HEK293 (cell line): Measurements from ENCODE around the gene TMTC1.

ENCODE experiments used
- CTCF ChIP-seq: fragments of 450-650 bp; formaldehyde crosslinking; IDR thresholded peaks from 2 replicates; pipeline ENCODE4 v1.5.1; 2016; ENCODE audit warnings: missing biosample characterization, missing genetic modification characterization
- GLIS2 ChIP-seq: fragments of 450-650 bp; formaldehyde crosslinking; IDR thresholded peaks from 2 replicates; pipeline ENCODE4 v1.5.1; 2016; ENCODE audit warnings: missing biosample characterization, missing genetic modification characterization
- HIC1 ChIP-seq: fragments of 450-650 bp; formaldehyde crosslinking; IDR thresholded peaks from 2 replicates; pipeline ENCODE4 v1.5.1; 2016; ENCODE audit warnings: missing biosample characterization, missing genetic modification characterization
- KLF16 ChIP-seq: fragments of 450-650 bp; formaldehyde crosslinking; IDR thresholded peaks from 2 replicates; pipeline ENCODE4 v1.5.1; 2017; ENCODE audit warnings: missing biosample characterization, missing genetic modification characterization
- KLF9 ChIP-seq: fragments of 450-650 bp; formaldehyde crosslinking; IDR thresholded peaks from 2 replicates; pipeline ENCODE4 v1.5.1; 2016; ENCODE audit warnings: missing biosample characterization, missing genetic modification characterization, low read depth
- MZF1 ChIP-seq: fragments of 450-650 bp; formaldehyde crosslinking; IDR thresholded peaks from 2 replicates; pipeline ENCODE4 v1.5.1; 2017; ENCODE audit warnings: missing biosample characterization, missing genetic modification characterization, borderline replicate concordance
- OSR2 ChIP-seq: fragments of 450-650 bp; formaldehyde crosslinking; IDR thresholded peaks from 2 replicates; pipeline ENCODE4 v1.5.1; 2016; ENCODE audit warnings: missing biosample characterization, missing genetic modification characterization
- PATZ1 ChIP-seq: fragments of 450-650 bp; formaldehyde crosslinking; IDR thresholded peaks from 2 replicates; pipeline ENCODE4 v1.5.1; 2016; ENCODE audit warnings: missing biosample characterization, missing genetic modification characterization
- SCRT2 ChIP-seq: fragments of 450-650 bp; formaldehyde crosslinking; IDR thresholded peaks from 2 replicates; pipeline ENCODE4 v1.5.1; 2016; ENCODE audit warnings: missing biosample characterization, missing genetic modification characterization
- SP2 ChIP-seq: fragments of 450-650 bp; formaldehyde crosslinking; IDR thresholded peaks from 2 replicates; pipeline ENCODE4 v1.5.1; 2016; ENCODE audit warnings: missing biosample characterization, missing genetic modification characterization
- ZBTB17 ChIP-seq: fragments of 450-650 bp; formaldehyde crosslinking; IDR thresholded peaks from 2 replicates; pipeline ENCODE4 v1.5.1; 2016; ENCODE audit warnings: missing biosample characterization, missing genetic modification characterization
- ZBTB48 ChIP-seq: fragments of 450-650 bp; formaldehyde crosslinking; IDR thresholded peaks from 2 replicates; pipeline ENCODE4 v1.5.1; 2016; ENCODE audit warnings: missing biosample characterization, missing genetic modification characterization
- ZEB2 ChIP-seq: fragments of 450-650 bp; formaldehyde crosslinking; IDR thresholded peaks from 2 replicates; pipeline ENCODE4 v1.5.1; 2016; ENCODE audit warnings: missing biosample characterization, missing genetic modification characterization
- ZFHX2 ChIP-seq: fragments of 450-650 bp; formaldehyde crosslinking; conservative IDR thresholded peaks from 2 replicates; pipeline ENCODE4 v1.5.1; 2016; ENCODE audit warnings: missing biosample characterization, missing genetic modification characterization
- ZNF18 ChIP-seq: fragments of 450-650 bp; formaldehyde crosslinking; IDR thresholded peaks from 2 replicates; pipeline ENCODE4 v1.5.1; 2016; ENCODE audit warnings: missing biosample characterization, missing genetic modification characterization
- ZNF19 ChIP-seq: fragments of 450-650 bp; formaldehyde crosslinking; IDR thresholded peaks from 2 replicates; pipeline ENCODE4; 2016; ENCODE audit warnings: missing biosample characterization, missing genetic modification characterization, low read depth
- ZNF24 ChIP-seq: fragments of 450-650 bp; formaldehyde crosslinking; IDR thresholded peaks from 2 replicates; pipeline ENCODE4 v1.5.1; 2016; ENCODE audit warnings: missing biosample characterization, missing genetic modification characterization
- ZNF324 ChIP-seq: fragments of 450-650 bp; formaldehyde crosslinking; IDR thresholded peaks from 2 replicates; pipeline ENCODE4 v1.5.1; 2016; ENCODE audit warnings: missing biosample characterization, missing genetic modification characterization
- ZNF341 ChIP-seq: fragments of 450-650 bp; formaldehyde crosslinking; IDR thresholded peaks from 2 replicates; pipeline ENCODE4; 2016; ENCODE audit warnings: low read depth, missing biosample characterization, missing genetic modification characterization
- ZNF596 ChIP-seq: fragments of 450-650 bp; IDR thresholded peaks from 2 replicates; pipeline ENCODE4 v1.5.0; 2018; ENCODE audit warnings: missing biosample characterization, mild to moderate bottlenecking, missing genetic modification characterization, moderate library complexity
- ZNF600 ChIP-seq: fragments of 450-650 bp; formaldehyde crosslinking; IDR thresholded peaks from 2 replicates; pipeline ENCODE4 v1.5.1; 2016; ENCODE audit warnings: missing biosample characterization, missing genetic modification characterization
- ZNF623 ChIP-seq: fragments of 450-650 bp; formaldehyde crosslinking; IDR thresholded peaks from 2 replicates; pipeline ENCODE4 v1.5.1; 2016; ENCODE audit warnings: missing biosample characterization, missing genetic modification characterization
- ZXDB ChIP-seq: fragments of 450-650 bp; formaldehyde crosslinking; IDR thresholded peaks from 2 replicates; pipeline ENCODE4 v1.5.1; 2016; ENCODE audit warnings: missing biosample characterization, missing genetic modification characterization

The TMTC1 gene

GRCh38 chr12:29782871-29783772 lies 620 bp downstream of the TMTC1 start (continued):
- TF ChIP-seq ZNF18 (0 out of 2 replicates have a peak, but pooled peaks have one; percentile 7), ZNF341 (tag by site-specific recombination) (peak; percentile 89), CTCF (tag by site-specific recombination) (peak; percentile 27; the same call in 1 of the 2 replicates), ZNF24 (tag by site-specific recombination) (0 out of 2 replicates have a peak, but pooled peaks have one; percentile 18), KLF9 (tag by site-specific recombination) (peak; percentile 29; the same call in 1 of the 2 replicates), PATZ1 (tag by site-specific recombination) (peak; percentile 38), MZF1 (tag by site-specific recombination) (no peak), ZBTB48 (tag by site-specific recombination) (peak; percentile 39; the same call in 1 of the 2 replicates), KLF16 (tag by site-specific recombination) (0 out of 2 replicates have a peak, but pooled peaks have one; percentile 37), ZNF324 (tag by site-specific recombination) (no peak), ZEB2 (tag by site-specific recombination) (peak; percentile 62), ZNF19 (tag by site-specific recombination) (no peak), OSR2 (no peak), HIC1 (tag by site-specific recombination) (peak; percentile 76), SCRT2 (peak; percentile 47; the same call in 1 of the 2 replicates), GLIS2 (peak; percentile 70), ZNF596 (tag by site-specific recombination) (no peak), ZBTB17 (tag by site-specific recombination) (peak; percentile 96), ZXDB (peak; percentile 53; the same call in 1 of the 2 replicates), ZNF600 (tag by site-specific recombination) (peak; percentile 70), SP2 (tag by site-specific recombination) (peak; percentile 18; the same call in 1 of the 2 replicates), ZNF623 (no peak), ZFHX2 (tag by site-specific recombination) (peak; percentile 63)
